ENCODE results near the gene CCDC177.

Gene CCDC177

DNA sequence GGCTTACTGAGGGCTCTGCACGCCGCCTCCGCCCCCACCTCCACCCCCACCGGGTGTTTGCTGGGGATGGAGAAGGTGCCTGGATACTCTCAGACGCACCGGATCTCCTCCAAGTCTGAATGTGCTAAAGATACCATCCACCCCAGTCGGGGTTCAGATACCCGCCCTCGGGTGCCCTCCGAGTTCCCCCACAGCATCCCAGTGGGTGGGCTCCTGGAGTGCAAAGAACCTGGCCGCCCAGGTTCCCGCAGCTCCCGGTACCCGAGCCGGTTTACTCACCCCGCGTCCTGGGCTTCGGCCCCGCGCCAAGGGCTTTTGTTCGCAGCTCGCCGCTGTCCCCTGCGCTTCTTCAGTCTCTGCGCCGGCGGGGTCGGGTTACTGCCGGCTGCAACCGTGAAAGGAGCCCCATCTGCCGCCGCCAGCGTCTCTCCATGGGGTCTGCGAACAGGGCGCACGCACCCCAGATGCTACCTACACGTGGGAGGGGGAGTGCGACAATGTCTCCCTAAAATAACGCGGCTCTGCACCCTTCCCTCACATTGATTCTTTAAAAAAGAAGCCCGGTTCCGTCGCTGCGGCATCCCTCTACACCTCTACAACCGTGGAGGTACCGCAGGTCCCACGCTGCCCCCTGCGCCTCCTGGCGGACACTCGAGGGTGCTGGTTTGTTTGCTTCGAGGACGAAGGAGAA is at the start of gene CCDC177:
CCDC177 (minus strand) TSS at position 609 of the 691 bp plus-strand sequence. CDS start 1,249 bp downstream, outside the sequence.
- peak; percentile 77 for DNase-seq

GRCh38 chr14:69624136-69624535 is 49.5 kb upstream of the CCDC177 start:
- DNase-seq: no peak

- DNase-seq: no peak
Observed at GRCh38 chr14:69620981-69621380, 46.3 kb upstream of the CCDC177 start.

DNA sequence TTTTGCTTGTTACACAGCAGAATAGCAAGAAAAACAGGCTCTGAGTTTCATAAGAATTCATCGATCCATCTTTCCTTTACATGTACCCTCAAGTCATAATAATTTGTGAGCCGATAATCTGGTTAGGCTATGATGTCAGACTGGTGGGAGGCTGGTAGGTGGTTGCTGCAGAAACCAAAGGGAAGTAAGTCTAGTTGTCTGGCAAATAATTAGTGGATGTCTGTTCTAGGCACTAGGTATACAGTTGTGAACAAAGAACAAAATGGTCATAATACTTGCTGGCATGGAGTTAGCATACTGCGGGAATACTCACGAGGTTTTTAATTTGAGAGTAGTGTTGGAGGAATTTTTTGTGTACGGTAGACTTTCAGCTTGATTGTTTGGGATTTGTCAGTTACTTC is 45.5 kb upstream of the CCDC177 start:
- no peak for DNase-seq

GRCh38 chr14:69619012-69619411 is 44.3 kb upstream of the CCDC177 start:
- DNase-seq: no peak

- DNase-seq: no peak
Observed at GRCh38 chr14:69617796-69618195, 43.1 kb upstream of the CCDC177 start.

DNA sequence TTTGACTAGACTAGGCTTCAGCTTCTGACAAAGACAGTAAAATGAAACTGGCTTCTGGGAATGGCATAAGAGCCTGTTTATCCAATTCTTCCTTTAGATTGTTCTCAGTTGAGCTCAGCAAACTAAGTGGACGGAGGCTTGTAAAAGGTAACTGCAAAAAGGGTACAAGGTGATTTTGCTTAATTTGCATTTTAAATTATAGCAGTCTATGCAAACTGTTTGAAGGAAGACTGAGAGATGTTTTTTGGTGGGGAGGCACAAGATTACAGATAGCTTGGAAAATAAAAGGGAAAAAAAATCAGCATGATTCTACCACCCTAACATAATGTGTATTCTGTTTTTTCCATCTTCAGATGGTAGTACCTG is 41.7 kb upstream of the CCDC177 start:
- DNase-seq: no peak

- no peak for DNase-seq
Observed at GRCh38 chr14:69615496-69616407, 41.1 kb upstream of the CCDC177 start.

- DNase-seq: no peak
Observed at GRCh38 chr14:69615121-69615495, 40.4 kb upstream of the CCDC177 start.

- DNase-seq: no peak
Observed at GRCh38 chr14:69614592-69614991, 39.9 kb upstream of the CCDC177 start.

DNA sequence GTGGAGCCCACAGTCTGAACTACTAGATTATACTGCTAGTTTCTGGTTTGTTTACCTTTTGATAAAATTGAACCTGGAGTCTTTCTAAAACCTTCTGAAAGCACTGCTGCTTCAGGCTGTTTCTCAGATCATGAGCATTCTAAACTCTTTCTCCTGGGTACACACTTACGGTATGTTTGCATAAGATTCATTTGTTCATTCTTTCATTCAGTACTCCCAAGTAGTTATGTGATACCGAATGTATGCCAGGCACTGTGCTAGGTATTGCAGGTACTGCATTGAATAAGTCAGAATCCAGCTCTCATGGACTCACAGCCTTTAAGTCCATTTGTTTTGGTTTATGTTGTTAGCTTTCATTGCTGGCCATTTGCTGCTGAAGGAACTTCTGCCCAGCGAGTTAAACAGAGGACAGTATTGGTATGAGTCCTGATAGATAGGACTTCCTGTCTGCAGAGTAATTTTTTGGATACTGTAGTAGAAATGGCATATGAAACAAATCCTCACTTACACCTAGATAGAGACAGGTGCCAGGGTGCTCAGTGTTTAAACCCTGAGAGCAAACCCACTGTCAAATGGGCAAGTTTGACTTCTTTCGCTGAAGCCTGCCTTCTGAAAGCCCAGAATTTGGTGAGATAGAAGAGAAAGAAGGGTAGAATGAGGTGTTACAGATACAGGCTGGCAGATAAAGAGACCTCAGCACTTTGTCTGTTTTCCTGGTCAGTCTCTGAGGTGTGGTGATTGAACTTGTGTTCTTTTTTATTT is 38.8 kb upstream of the CCDC177 start:
- DNase-seq: no peak

DNA sequence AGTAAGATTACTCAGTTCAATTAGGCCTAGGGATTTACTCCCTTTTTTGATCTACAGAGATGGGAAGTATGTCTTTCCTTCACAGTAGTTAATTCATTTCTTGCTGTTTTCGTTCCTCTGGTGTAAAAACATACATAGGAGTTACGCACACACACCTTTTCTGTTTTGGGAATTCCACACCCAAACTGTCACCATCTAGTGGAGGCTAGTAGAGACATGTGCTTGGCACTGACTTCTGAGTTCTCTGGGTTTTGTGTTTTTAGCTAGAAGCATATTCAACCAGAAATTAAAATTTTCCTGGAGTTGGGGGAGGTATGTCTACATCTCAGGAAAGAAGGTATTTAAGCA is 38.1 kb upstream of the CCDC177 start:
- DNase-seq: no peak

- peak; percentile 11 for DNase-seq
Observed at GRCh38 chr14:69612014-69612782, 37.5 kb upstream of the CCDC177 start.

- peak; percentile 90 for DNase-seq
Observed at GRCh38 chr14:69611172-69612013, 36.7 kb upstream of the CCDC177 start, which contains the start of gene SUSD6. TSS of gene SUSD6 (plus strand) at chr14:69611596. CDS start at chr14:69658593, 46,997 bp downstream.

GRCh38 chr14:69610874-69611171 is 36.2 kb upstream of the CCDC177 start:
- DNase-seq: no peak

DNA sequence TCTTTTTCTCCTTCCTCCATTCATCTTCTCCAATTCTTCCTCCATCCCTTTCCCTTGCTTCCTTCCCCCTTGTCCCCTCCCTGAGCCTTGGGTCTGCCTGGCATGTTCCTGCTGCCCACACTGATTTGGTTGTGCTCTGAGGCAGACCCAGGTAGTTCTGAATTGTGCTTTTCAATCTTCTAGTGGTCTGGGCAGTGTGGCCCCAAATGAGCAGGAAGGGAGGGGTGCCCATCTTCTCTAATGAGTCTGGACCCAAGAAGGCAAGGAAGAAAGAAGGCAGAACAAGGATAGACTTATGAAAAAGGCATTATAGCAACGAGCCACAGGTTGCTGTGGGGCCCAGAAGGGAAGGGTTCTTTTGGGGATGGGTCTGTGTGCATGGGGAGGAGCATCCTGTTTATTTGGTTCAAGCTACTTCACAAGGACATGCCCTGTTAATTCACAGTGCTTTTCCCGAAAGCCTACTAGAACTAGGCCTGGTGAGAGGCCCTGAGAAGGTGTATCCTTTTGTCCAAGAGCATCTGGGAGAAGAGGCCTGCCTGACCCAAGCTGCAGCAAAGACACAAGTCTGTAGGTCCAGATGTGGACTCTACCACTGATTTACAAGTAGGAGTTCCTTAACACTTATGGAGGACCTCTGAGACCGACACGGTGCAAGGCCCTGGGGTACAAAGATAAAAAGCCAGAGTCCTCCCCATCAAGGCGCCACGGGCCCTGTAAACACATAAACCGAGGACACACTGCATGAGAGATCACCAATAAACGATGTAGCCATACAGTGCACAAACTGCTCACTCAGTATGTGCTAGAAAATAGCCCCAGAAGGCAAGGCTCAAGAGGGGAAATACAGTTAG is 35.6 kb upstream of the CCDC177 start:
- no peak for DNase-seq

DNA sequence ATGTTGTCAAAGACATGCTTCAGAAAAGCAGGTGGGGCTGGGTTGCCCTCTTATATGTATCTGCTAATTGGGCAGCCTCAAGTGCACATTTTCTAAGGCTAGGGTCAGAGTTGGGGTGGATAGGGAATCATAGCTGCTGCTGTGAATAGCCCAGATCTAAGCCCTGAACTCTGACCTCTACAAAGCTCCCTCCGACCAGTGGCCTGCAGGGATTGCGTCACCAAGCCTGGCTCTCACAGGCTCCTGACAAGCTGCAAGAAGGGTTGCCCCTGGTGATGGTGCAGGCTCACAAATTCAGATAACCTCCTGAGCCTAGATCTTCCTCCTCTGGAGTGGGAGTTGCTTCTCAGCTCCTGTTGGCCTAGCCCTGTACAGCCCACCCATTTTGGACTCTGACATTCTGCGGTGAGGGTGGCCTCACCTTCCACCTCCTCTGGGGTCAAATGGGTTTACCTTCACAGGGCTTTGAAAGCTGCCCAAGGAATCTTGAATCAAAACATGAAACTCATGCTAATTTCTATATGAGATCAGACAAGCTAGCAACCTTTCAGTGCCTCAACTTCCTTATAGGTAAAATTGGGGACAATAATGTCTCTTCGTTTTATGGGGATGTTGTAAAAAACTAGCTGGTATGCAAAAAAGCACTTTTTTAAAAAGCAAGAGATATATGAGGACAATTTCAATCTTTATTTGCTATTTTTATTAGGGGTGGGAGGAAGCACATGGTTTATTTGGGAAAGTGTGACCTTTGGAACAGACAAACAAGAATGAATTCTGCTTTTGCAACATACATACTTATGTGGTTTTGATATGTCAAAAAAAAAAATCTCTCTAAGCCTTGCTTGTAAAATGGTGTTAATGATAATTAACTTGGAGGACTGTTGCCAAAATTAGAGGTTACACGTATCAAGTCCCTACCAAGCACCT is 31.9 kb upstream of the CCDC177 start:
- no peak for DNase-seq

GRCh38 chr14:69605738-69606137 is 31.1 kb upstream of the CCDC177 start:
- peak; percentile 11 for DNase-seq

GRCh38 chr14:69600304-69600891 is 25.7 kb upstream of the CCDC177 start:
- no peak for DNase-seq
